B cell (primary cell): ENCODE results near the gene MRPL54. TPM values are rescaled to one million over a fixed set of nuclear protein-coding genes. Genes with fewer than 3 reads are reported as not detected.

Experiments used
- ATAC-seq: fragments of 200-7000 bp; cut with Tn5 transposase; one replicate; pipeline ENCODE4 v1.10.0; 2021; ENCODE audit warnings: low read depth, mild to moderate bottlenecking, moderate number of reproducible peaks, moderate library complexity
- CTCF ChIA-PET: fragments of 350-600 bp; sonication (Branson Sonifier 250); formaldehyde crosslinking; loops from one replicate; lab custom pipeline; 2021; ENCODE audit warnings: antibody characterized with exemption, inconsistent platforms; lab: Charles Lee
- POLR2A ChIA-PET: fragments of 350-600 bp; sonication (Branson Sonifier 250); formaldehyde crosslinking; loops from one replicate; lab custom pipeline; 2021; ENCODE audit warnings: antibody characterized with exemption; lab: Charles Lee
- DNase-seq: peaks from one replicate; pipeline ENCODE4 v3.0.0; 2013
- H2AFZ ChIP-seq: 2 replicates; pipeline ENCODE4 v1.6.1; 2012; ENCODE audit warnings: mild to moderate bottlenecking, low read depth, low read length; ENCODE audit not compliant: insufficient read depth, poor library complexity, severe bottlenecking
- H3K27ac ChIP-seq, 2 donors: 1 replicate in 1 of 2; 2 replicates in 1 of 2; pipeline ENCODE4 v1.5.1; 2012 to 2013; ENCODE audit warnings: low read length in 2 of 2, mild to moderate bottlenecking in 2 of 2, moderate library complexity in 1 of 2
- H3K27me3 ChIP-seq, 4 experiments: fragments of 200-600 bp in 1 of 4; sonication (generic) in 1 of 4; replicated peaks in 1 of 4; 1 replicate in 2 of 4; 2 replicates in 2 of 4; pipeline versions ENCODE4 v1.6.1 to v1.7.0; 2013 to 2016; ENCODE audit warnings: low read length in 3 of 4, mild to moderate bottlenecking in 2 of 4, mixed read lengths in 1 of 4, moderate library complexity in 1 of 4; ENCODE audit not compliant: insufficient read depth in 4 of 4, control insufficient read depth in 3 of 4; ENCODE audit errors: control extremely low read depth in 1 of 4
- H3K36me3 ChIP-seq, 2 experiments: replicated peaks in 1 of 2; 1 replicate in 1 of 2; 2 replicates in 1 of 2; pipeline versions ENCODE4 v1.6.1 to v1.7.1; 2013; ENCODE audit warnings: low read length in 1 of 2; ENCODE audit not compliant: insufficient read depth in 2 of 2, control insufficient read depth in 1 of 2; ENCODE audit errors: control extremely low read depth in 1 of 2, extremely low read depth in 1 of 2
- H3K4me1 ChIP-seq, 2 donors: fragments of 200-600 bp in 1 of 2; sonication (generic) in 1 of 2; 1 replicate in 1 of 2; 2 replicates in 1 of 2; pipeline versions ENCODE4 v1.5.1 to v1.6.1; 2013 to 2017; ENCODE audit warnings: low read length in 2 of 2; ENCODE audit not compliant: control insufficient read depth in 2 of 2, insufficient read depth in 2 of 2
- H3K4me2 ChIP-seq: replicated peaks from 2 replicates; pipeline ENCODE3; 2012; ENCODE audit warnings: mild to moderate bottlenecking, low read depth, low read length; ENCODE audit not compliant: poor library complexity, severe bottlenecking
- H3K4me3 ChIP-seq, 5 experiments: fragments of 200-600 bp in 1 of 5; sonication (generic) in 1 of 5; 1 replicate in 3 of 5; 2 replicates in 2 of 5; pipeline versions ENCODE4 v1.5.1 to v1.7.0; 2011 to 2016; ENCODE audit warnings: low read length in 4 of 5, mild to moderate bottlenecking in 4 of 5, low read depth in 2 of 5, control low read depth in 1 of 5, moderate library complexity in 1 of 5; ENCODE audit not compliant: insufficient read depth in 1 of 5; ENCODE audit errors: control extremely low read depth in 1 of 5, extremely low read depth in 1 of 5
- H3K79me2 ChIP-seq: fragments of 200-600 bp; sonication (generic); one replicate; pipeline ENCODE4 v1.6.0; 2016; ENCODE audit warnings: low read length; ENCODE audit not compliant: control insufficient read depth, insufficient read depth
- H3K9ac ChIP-seq: fragments of 200-600 bp; sonication (generic); 2 replicates; pipeline ENCODE4 v1.6.1; 2017; ENCODE audit warnings: mild to moderate bottlenecking, low read length, moderate library complexity
- H3K9me3 ChIP-seq, 3 donors: one replicate each; pipeline versions ENCODE4 v1.6.1 to v1.7.1; 2013; ENCODE audit warnings: low read length in 2 of 3; ENCODE audit not compliant: control insufficient read depth in 2 of 3, insufficient read depth in 1 of 3; ENCODE audit errors: control extremely low read depth in 1 of 3
- H4K20me1 ChIP-seq: 2 replicates; pipeline ENCODE4 v1.6.0; 2012; ENCODE audit warnings: mild to moderate bottlenecking, low read length; ENCODE audit not compliant: insufficient read depth, control insufficient read depth, poor library complexity, severe bottlenecking
- H3K27ac Mint-ChIP-seq: one replicate; pipeline ENCODE4 v1.8.0; 2021; ENCODE audit warnings: mixed read lengths
- H3K27me3 Mint-ChIP-seq: one replicate; pipeline ENCODE4 v1.8.0; 2021; ENCODE audit warnings: mixed read lengths
- H3K4me1 Mint-ChIP-seq: one replicate; pipeline ENCODE4 v1.8.0; 2021; ENCODE audit warnings: mixed read lengths
- H3K4me3 Mint-ChIP-seq: one replicate; pipeline ENCODE4 v1.8.0; 2021; ENCODE audit warnings: mixed read lengths
- H3K9me3 Mint-ChIP-seq: one replicate; pipeline ENCODE4 v1.8.0; 2022; ENCODE audit warnings: mixed read lengths; ENCODE audit not compliant: insufficient read depth
- CTCF ChIP-seq: fragments of 200-600 bp; IDR thresholded peaks from one replicate; pipeline ENCODE4 v1.8.0; 2022; ENCODE audit warnings: antibody characterized with exemption, mild to moderate bottlenecking
- EZH2 ChIP-seq: IDR thresholded peaks from 2 replicates; pipeline ENCODE4 v1.6.1; 2012; ENCODE audit warnings: borderline replicate concordance, low read depth, mild to moderate bottlenecking, moderate library complexity, low read length; ENCODE audit not compliant: insufficient read depth, poor library complexity, severe bottlenecking
- WGBS: methylation state at CpG from one replicate; pipeline ENCODE4 v1.1.5; 2013; ENCODE audit warnings: missing lambda C conversion rate; ENCODE audit not compliant: insufficient coverage; 5-methylcytosine and 5-hydroxymethylcytosine counted together
- intact Hi-C: fragments of 100-400 bp; cut with micrococcal nuclease; formaldehyde crosslinking; loops from one replicate; pipeline ENCODE4 v1.10.0; 2022
- polyA plus RNA-seq: library from polyadenylated mRNA; depleted of rRNA; stranded (reverse); fragments of >200 nt; gene quantifications from 2 replicates; pipeline ENCODE4 v1.2.3, GENCODE V29; 2012
- total RNA-seq, 2 donors: library from RNA; stranded (reverse); fragments of 120-200 nt in 1 of 2; gene quantifications; 1 replicate in 1 of 2; 2 replicates in 1 of 2; pipeline versions ENCODE4 v1.2.3 to v1.2.4, GENCODE V29; 2013 to 2022

Gene MRPL54
- total and polyA plus RNA-seq, 2 donors (not counting 1 experiment from before 2014, with no cell fraction given) = 54.3 to 75.1 TPM

GRCh38 chr19:3809881-3810707 is 47.6 kb downstream of the MRPL54 start:
- CTCF ChIA-PET = no interaction called here
- intact Hi-C loops = loop anchor here (1.0 kb wide), 1 partner anchor 12 kb away; no protein-coding TSS in a partner anchor
- H3K4me3 ChIP-seq = peak overlapping the region in 4 of 5 experiments; percentile 0 to 44 (median 14)
- peak overlapping the region; percentile 48 for H3K9ac ChIP-seq
- H3K27me3 Mint-ChIP-seq = no peaks in the 10 kb centered on the region
- H3K4me1 ChIP-seq = peaks cover 44 to 66% of the 10 kb centered on the region in 2 donors
- H3K9me3 Mint-ChIP-seq = peaks cover 4% of the 10 kb centered on the region
- peak; percentile 83 for DNase-seq
- H3K4me2 ChIP-seq = peak overlapping the region; percentile 74
- POLR2A ChIA-PET = interaction anchor here (2.5 kb wide), 1 partner anchor 48 kb away, joined by 14 read pairs; the partner anchor contains the start of genes APBA3 and MRPL54
- H3K36me3 ChIP-seq = no peaks in the 10 kb centered on the region
- TF ChIP-seq EZH2 (no peak), CTCF (no peak)
- WGBS = 36% methylated on average over 15 of the region's 26 CpGs
- H3K79me2 ChIP-seq = no peaks in the 10 kb centered on the region
- peak overlapping the region; percentile 63 for H3K4me3 Mint-ChIP-seq
- H2AFZ ChIP-seq = peak overlapping the region; percentile 61
- H3K4me1 Mint-ChIP-seq = peaks cover 63% of the 10 kb centered on the region
- peak; percentile 67 for ATAC-seq
- H3K27ac ChIP-seq = peak overlapping the region; percentile 71 to 85
- no peaks in the 10 kb centered on the region for H4K20me1 ChIP-seq
- H3K9me3 ChIP-seq = peaks cover 0 to 47% (median 0%) of the 10 kb centered on the region in 3 donors
- H3K27me3 ChIP-seq = no peaks in the 10 kb centered on the region
- H3K27ac Mint-ChIP-seq = peak overlapping the region; percentile 76
